WTC11 (cell line): Measurements from ENCODE around the gene PAIP1. TPM values are rescaled to one million over a fixed set of nuclear protein-coding genes. Genes with fewer than 3 reads are reported as not detected.

Source experiments
- ATAC-seq: fragments of 200-7000 bp; cut with Tn5 transposase; 2 replicates; pipeline ENCODE4 v1.10.0; 2021; ENCODE audit warnings: mild to moderate bottlenecking, moderate library complexity
- CTCF ChIA-PET: fragments of 300-600 bp; sonication (Branson Sonifier 250); formaldehyde crosslinking; loops from one replicate; lab custom pipeline; 2021; ENCODE audit warnings: antibody characterized with exemption; lab: Charles Lee
- POLR2A ChIA-PET: fragments of 350-600 bp; sonication (Branson Sonifier 250); formaldehyde crosslinking; loops from one replicate; lab custom pipeline; 2021; ENCODE audit warnings: antibody characterized with exemption; lab: Charles Lee
- DNase-seq: peaks from one replicate; pipeline ENCODE4 v3.0.0; 2021; ENCODE audit warnings: low spot score
- H3K27ac Mint-ChIP-seq: 2 replicates; pipeline ENCODE4 v1.8.0; 2021; ENCODE audit warnings: mixed read lengths
- H3K27me3 Mint-ChIP-seq: 2 replicates; pipeline ENCODE4 v1.8.0; 2021; ENCODE audit warnings: low read depth, mild to moderate bottlenecking, moderate library complexity, mixed read lengths
- H3K36me3 Mint-ChIP-seq: 2 replicates; pipeline ENCODE4 v1.8.0; 2021; ENCODE audit warnings: mixed read lengths
- H3K4me1 Mint-ChIP-seq: 2 replicates; pipeline ENCODE4 v1.8.0; 2022; ENCODE audit warnings: mixed read lengths
- H3K4me3 Mint-ChIP-seq: 2 replicates; pipeline ENCODE4 v1.8.0; 2021; ENCODE audit warnings: mild to moderate bottlenecking, moderate library complexity, mixed read lengths
- H3K9me3 Mint-ChIP-seq: 2 replicates; pipeline ENCODE4 v1.8.0; 2021; ENCODE audit warnings: mixed read lengths
- AR ChIP-seq: fragments of 250-450 bp; sonication (Bioruptor Pico); IDR thresholded peaks from 2 replicates; pipeline ENCODE4 v1.9.0; 2021; ENCODE audit warnings: mild to moderate bottlenecking
- CBFB ChIP-seq: sonication (generic); formaldehyde crosslinking; IDR thresholded peaks from 2 replicates; pipeline ENCODE4 v1.8.1; 2022; ENCODE audit warnings: mild to moderate bottlenecking, low read depth, missing genetic modification reagents
- FOXJ3 ChIP-seq: sonication (generic); formaldehyde crosslinking; IDR thresholded peaks from 2 replicates; pipeline ENCODE4 v1.9.0; 2021; ENCODE audit warnings: missing genetic modification reagents, mild to moderate bottlenecking, borderline replicate concordance
- FOXP4 ChIP-seq: sonication (generic); formaldehyde crosslinking; IDR thresholded peaks from 2 replicates; pipeline ENCODE4 v1.8.0; 2022; ENCODE audit warnings: mild to moderate bottlenecking, missing genetic modification reagents
- GABPB1 ChIP-seq: sonication (generic); formaldehyde crosslinking; IDR thresholded peaks from 2 replicates; pipeline ENCODE4 v1.8.1; 2023; ENCODE audit warnings: mild to moderate bottlenecking, missing genetic modification reagents
- GRHL2 ChIP-seq: fragments of 250-450 bp; sonication (Bioruptor Pico); IDR thresholded peaks from 2 replicates; pipeline ENCODE4 v1.8.0; 2022; ENCODE audit warnings: mild to moderate bottlenecking, moderate library complexity; ENCODE audit not compliant: insufficient replicate concordance, severe bottlenecking
- NR2C2 ChIP-seq: sonication (generic); formaldehyde crosslinking; IDR thresholded peaks from 2 replicates; pipeline ENCODE4 v1.8.0; 2022; ENCODE audit warnings: mild to moderate bottlenecking, missing genetic modification reagents
- PREB ChIP-seq: sonication (generic); formaldehyde crosslinking; IDR thresholded peaks from 2 replicates; pipeline ENCODE4 v1.8.1; 2022; ENCODE audit warnings: mild to moderate bottlenecking, missing genetic modification reagents, moderate library complexity, borderline replicate concordance
- PRRX2 ChIP-seq: fragments of 250-450 bp; sonication (Bioruptor Pico); IDR thresholded peaks from 2 replicates; pipeline ENCODE4 v1.8.0; 2021; ENCODE audit warnings: mild to moderate bottlenecking
- SP1 ChIP-seq: sonication (generic); formaldehyde crosslinking; conservative IDR thresholded peaks from 2 replicates; pipeline ENCODE4 v1.8.1; 2022; ENCODE audit warnings: missing genetic modification reagents
- ZNF425 ChIP-seq: fragments of 250-450 bp; sonication (Bioruptor Pico); conservative IDR thresholded peaks from 2 replicates; pipeline ENCODE4 v1.9.0; 2021; ENCODE audit warnings: mild to moderate bottlenecking
- total RNA-seq: library from RNA; stranded (reverse); gene quantifications from 3 replicates; pipeline ENCODE4 v1.2.3, GENCODE V29; 2021
- TF ChIP-seq, protein P1 (sequence below): fragments of 250-450 bp; sonication (Bioruptor Pico); IDR thresholded peaks from 2 replicates; pipeline ENCODE4 v2.1.2; 2022; ENCODE audit warnings: mild to moderate bottlenecking, moderate library complexity
- TF ChIP-seq, protein P2 (sequence below): fragments of 250-450 bp; sonication (Bioruptor Pico); IDR thresholded peaks from 2 replicates; pipeline ENCODE4 v1.9.0; 2021; ENCODE audit warnings: mild to moderate bottlenecking
- TF ChIP-seq, protein P3 (sequence below): sonication (generic); formaldehyde crosslinking; conservative IDR thresholded peaks from 2 replicates; pipeline ENCODE4 v1.8.1; 2022; ENCODE audit warnings: mild to moderate bottlenecking, missing genetic modification reagents
- TF ChIP-seq, protein P4 (sequence below): fragments of 200-600 bp; IDR thresholded peaks from 2 replicates; pipeline ENCODE4 v1.8.0; 2022; ENCODE audit warnings: antibody characterized with exemption

PAIP1 gene
- total RNA-seq, 1 experiment from 2014 or later, result 82.5 TPM

GRCh38 chr5:43569236-43569746, 12.4 kb upstream of the PAIP1 start (continued):
- TF ChIP-seq AR (CRISPR knock-in tag), result no peak
- TF ChIP-seq, protein P1, sequence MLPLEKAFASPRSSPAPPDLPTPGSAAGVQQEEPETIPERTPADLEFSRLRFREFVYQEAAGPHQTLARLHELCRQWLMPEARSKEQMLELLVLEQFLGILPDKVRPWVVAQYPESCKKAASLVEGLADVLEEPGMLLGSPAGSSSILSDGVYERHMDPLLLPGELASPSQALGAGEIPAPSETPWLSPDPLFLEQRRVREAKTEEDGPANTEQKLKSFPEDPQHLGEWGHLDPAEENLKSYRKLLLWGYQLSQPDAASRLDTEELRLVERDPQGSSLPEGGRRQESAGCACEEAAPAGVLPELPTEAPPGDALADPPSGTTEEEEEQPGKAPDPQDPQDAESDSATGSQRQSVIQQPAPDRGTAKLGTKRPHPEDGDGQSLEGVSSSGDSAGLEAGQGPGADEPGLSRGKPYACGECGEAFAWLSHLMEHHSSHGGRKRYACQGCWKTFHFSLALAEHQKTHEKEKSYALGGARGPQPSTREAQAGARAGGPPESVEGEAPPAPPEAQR (CRISPR knock-in tag), result no peak
- TF ChIP-seq GRHL2 (CRISPR knock-in tag), result no peak
- TF ChIP-seq, protein P2, sequence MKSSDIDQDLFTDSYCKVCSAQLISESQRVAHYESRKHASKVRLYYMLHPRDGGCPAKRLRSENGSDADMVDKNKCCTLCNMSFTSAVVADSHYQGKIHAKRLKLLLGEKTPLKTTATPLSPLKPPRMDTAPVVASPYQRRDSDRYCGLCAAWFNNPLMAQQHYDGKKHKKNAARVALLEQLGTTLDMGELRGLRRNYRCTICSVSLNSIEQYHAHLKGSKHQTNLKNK (CRISPR knock-in tag), result no peak
- TF ChIP-seq, protein P3, sequence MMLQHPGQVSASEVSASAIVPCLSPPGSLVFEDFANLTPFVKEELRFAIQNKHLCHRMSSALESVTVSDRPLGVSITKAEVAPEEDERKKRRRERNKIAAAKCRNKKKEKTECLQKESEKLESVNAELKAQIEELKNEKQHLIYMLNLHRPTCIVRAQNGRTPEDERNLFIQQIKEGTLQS (CRISPR knock-in tag), result no peak
- no peak for TF ChIP-seq SP1 (CRISPR knock-in tag)
- TF ChIP-seq PRRX2 (CRISPR knock-in tag), result no peak
- no peak for TF ChIP-seq GABPB1 (CRISPR knock-in tag)

DNA sequence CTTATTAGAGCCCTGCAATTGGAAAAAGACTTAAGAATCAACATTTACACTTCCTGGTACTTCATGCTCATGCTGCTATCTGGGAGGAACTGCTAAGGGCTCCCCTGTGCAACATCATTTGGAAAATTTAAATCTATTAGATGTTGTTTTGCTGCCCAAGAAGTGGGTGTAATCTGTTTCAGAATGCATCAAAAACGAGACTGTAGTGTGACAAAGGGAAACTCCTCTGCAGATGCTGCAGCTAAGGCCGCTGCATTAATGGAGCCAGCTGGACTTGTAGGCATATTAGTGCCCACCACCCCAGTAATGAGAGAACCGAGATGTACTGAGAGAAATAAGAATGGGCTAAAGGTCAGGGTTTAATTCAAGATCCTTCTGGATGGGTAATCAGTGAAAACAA, 11.1 kb upstream of the PAIP1 start:
- no peaks in the 10 kb centered on the region for H3K4me1 Mint-ChIP-seq
- H3K27me3 Mint-ChIP-seq, result no peaks in the 10 kb centered on the region
- DNase-seq, result no peak
- POLR2A ChIA-PET, result no interaction called here
- TF ChIP-seq, protein P4, sequence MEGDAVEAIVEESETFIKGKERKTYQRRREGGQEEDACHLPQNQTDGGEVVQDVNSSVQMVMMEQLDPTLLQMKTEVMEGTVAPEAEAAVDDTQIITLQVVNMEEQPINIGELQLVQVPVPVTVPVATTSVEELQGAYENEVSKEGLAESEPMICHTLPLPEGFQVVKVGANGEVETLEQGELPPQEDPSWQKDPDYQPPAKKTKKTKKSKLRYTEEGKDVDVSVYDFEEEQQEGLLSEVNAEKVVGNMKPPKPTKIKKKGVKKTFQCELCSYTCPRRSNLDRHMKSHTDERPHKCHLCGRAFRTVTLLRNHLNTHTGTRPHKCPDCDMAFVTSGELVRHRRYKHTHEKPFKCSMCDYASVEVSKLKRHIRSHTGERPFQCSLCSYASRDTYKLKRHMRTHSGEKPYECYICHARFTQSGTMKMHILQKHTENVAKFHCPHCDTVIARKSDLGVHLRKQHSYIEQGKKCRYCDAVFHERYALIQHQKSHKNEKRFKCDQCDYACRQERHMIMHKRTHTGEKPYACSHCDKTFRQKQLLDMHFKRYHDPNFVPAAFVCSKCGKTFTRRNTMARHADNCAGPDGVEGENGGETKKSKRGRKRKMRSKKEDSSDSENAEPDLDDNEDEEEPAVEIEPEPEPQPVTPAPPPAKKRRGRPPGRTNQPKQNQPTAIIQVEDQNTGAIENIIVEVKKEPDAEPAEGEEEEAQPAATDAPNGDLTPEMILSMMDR, result no peak
- TF ChIP-seq FOXJ3 (CRISPR knock-in tag) (no peak), GABPB1 (CRISPR knock-in tag) (no peak), ZNF425 (no peak), FOXP4 (no peak), NR2C2 (CRISPR knock-in tag) (no peak), PREB (no peak), CBFB (CRISPR knock-in tag) (no peak)
- TF ChIP-seq, protein P1 (CRISPR knock-in tag), result no peak
- CTCF ChIA-PET, result no interaction called here
- no peak overlapping the region for H3K27ac Mint-ChIP-seq
- H3K36me3 Mint-ChIP-seq, result no peaks in the 10 kb centered on the region
- H3K9me3 Mint-ChIP-seq, result no peaks in the 10 kb centered on the region
- no peak for ATAC-seq
- no peak overlapping the region for H3K4me3 Mint-ChIP-seq
